HS-5 (cell line): ENCODE data around the gene KRTAP4-11.
"Not testable (repeated sequence)": the region's sequence is repeated elsewhere in the genome, so short reads cannot be mapped to it uniquely, and the experiment has no call there.

ENCODE experiments used
- DNase-seq: peaks from one replicate; pipeline ENCODE4 v3.0.0-alpha.2; 2012; ENCODE audit warnings: low read depth

The KRTAP4-11 gene

DNA sequence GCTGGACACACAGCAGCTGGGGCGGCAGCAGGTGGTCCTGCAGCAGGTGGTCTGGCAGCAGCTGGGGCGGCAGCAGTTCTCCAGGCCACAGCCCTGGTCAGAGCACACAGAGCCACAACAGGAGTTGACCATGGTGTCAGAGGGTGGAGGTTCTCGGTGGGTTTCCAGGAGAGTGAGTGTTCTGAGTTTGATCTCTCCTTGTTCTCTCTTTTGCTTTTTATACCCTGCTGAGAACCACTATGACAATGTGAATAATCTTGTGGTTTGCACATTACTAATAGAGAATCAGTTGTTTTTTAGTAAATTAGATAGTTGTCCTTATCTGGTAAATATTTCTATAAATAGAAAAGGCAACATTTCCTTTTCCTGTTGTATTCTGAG is 5.8 kb upstream of the KRTAP4-11 start, which contains the start of gene KRTAP4-12:
KRTAP4-12 (minus strand) TSS at position 192 of the 381 bp plus-strand sequence; CDS start at position 132, 60 bp downstream.
- not testable (repeated sequence) for DNase-seq

DNA sequence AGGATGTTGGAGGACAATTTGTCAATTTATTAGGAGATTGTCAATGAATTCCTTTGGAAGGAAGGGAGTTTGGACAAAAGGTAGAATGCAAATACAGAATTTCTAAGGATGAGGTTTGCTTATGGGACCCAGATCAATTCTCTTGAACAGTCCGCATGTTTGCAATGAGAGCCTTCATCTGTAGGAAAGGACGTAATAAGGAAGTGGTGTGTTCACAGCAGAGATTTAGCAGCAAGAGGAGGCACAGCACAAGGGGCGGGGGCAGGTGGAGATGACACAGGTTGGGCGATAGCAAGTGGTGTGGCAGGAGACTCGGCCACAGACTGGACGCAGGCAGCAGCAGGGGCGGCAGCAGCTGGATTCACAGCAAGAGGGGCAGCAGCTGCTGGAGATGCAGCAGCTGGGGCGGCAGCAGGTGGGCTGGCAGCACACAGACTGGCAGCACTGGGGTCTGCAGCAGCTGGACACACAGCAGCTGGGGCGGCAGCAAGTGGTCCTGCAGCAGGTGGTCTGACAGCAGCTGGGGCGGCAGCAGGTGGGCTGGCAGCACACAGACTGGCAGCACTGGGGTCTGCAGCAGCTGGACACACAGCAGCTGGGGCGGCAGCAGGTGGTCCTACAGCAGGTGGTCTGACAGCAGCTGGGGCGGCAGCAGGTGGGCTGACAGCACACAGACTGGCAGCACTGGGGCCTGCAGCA is 5.3 kb upstream of the KRTAP4-11 start:
- DNase-seq = not testable (repeated sequence)

DNA sequence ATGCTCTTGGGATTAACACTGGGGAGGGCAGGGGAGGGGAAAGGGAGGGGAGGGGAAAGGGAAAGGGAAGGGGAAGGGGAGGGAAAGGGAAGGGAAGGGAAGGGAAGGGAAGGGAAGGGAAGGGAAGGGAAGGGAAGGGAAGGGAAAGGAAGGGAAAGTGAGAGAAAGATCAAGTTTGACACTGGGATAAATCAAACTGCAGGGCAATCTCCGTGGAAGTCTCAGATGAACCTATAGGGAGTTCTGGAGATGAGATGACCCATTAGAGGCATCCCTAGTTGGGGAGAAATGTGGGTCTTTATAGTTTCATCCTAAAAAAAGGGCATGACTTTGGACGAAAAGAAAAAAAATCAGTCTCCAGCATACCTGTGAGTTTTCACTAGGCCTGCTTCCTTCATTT is 3.6 kb upstream of the KRTAP4-11 start:
- DNase-seq = no peak

GRCh38 chr17:41119696-41120690 is 1.8 kb upstream of the KRTAP4-11 start:
- not testable (repeated sequence) for DNase-seq

GRCh38 chr17:41118721-41119120 is 548 bp upstream of the KRTAP4-11 start:
- no peak for DNase-seq

DNA sequence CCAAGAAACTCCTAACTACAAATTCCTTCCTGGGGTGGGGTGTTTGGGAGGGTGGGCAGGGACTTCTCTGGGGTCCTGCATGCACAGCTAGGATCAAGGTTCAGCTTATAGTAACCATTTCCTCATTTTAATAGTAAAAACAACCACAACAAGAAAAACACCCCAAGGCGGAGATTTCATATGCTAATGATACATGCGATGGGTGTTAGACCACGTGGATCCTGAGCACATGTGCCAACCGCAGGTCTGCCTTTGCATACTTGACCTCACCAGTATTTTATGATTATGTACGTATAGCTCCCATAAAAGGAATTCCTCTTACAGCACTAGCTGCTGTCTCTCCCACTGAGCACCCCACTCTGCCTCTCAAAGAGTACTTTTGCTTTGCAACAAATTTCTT is 1.9 kb downstream of the KRTAP4-11 start:
- DNase-seq = no peak

DNA sequence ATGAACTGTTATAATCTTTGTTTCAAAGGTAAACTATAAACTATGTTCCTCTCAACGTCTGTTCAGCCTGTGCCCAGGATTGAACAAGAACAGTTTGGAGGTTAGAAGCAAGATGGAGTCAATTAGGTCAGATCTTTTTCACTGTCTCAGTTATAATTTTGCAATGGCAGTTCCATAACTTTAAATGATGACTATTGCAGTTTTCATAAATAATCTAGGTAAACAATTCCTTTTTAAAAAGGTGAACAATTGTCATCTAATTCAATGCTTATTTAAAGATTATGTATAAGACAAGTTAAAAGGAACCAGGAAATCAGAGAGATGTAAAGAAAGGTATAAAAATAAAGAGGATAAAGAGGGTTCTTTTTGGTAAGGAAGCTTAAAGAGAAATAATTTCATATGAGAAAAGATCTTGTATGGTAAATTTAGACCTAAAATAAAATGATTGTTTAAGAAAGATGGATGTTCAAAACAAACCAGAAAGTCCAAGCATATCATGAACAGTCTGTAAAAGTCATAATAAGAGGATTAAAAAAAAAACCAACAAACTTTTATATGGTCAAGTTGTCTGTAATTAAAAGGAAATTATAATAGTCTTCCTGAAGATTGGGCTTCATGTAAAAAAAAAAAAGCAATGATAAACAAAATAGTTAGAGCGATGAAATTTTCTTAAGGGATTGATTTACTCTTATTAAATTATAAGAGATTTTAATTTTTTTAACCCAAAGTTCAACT is 6.9 kb downstream of the KRTAP4-11 start:
- DNase-seq = no peak

DNA sequence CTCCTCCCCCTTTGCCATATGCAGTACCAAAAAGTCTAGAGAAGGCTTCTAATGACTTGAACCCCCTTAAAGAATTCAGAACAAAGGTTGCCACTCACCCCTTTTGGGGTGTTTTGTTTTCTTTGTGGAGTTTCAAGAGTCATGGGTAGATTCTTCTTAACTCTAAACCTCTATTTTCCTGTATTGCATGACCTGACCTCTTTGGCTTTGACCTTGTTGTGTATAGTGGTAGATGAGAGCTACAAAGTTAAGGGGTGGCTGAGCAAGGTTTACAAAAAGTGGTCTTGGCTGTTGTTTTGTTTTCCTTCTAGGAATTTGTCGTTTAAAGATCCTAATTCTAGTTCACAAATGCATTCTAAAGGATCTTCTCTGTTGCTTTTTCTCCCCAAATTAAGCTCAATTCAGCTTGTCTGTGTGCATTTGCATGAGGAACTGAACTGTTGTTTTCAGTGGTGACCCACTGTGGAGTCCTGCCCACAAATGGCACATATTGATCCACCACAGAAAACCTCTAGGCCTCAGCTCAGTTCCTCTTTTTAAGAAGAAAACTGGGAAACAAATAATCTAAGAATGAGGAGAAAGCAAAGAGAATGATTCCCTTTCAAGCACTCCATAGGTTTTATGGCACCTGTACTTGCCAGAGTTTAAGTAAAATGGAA is 9.3 kb downstream of the KRTAP4-11 start:
- DNase-seq = not testable (repeated sequence)

- no peak for DNase-seq
Measured at GRCh38 chr17:41107941-41108450, 10.2 kb downstream of the KRTAP4-11 start.

DNA sequence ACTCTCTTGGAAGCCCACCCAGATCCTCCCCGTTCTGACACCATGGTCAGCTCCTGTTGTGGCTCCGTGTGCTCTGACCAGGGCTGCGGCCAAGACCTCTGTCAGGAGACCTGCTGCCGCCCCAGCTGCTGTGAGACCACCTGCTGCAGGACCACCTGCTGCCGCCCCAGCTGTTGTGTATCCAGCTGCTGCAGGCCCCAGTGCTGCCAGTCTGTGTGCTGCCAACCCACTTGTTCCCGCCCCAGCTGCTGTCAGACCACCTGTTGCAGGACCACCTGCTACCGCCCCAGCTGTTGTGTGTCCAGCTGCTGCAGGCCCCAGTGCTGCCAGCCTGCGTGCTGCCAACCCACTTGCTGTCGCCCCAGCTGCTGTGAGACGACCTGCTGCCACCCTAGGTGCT is 12.8 kb downstream of the KRTAP4-11 start, which contains the start of gene KRTAP4-9:
KRTAP4-9 (plus strand) TSS at position 43 of the 400 bp plus-strand sequence; CDS start at position 43, 0 bp downstream.
- DNase-seq = not testable (repeated sequence)

GRCh38 chr17:41104386-41105038 is 13.7 kb downstream of the KRTAP4-11 start:
- DNase-seq = not testable (repeated sequence)

DNA sequence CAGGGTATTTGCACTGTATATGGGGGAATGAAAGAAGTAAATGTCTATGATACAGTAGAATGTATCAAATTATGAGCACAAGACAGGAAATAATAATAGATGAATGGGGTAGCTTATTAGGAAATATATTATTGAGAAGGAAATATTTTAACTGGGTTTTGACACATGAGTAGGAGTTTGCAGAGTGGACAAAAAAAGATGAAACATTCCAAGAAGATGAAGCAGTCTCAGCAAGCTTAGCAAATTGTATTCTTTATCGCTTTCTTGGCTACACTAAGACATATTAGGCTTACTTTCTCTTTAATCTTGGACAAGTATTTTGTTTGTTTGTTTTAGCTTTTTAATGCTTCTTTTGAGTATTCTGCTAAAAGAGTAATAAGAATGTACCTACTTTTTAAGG is 14.3 kb downstream of the KRTAP4-11 start:
- DNase-seq = no peak

DNA sequence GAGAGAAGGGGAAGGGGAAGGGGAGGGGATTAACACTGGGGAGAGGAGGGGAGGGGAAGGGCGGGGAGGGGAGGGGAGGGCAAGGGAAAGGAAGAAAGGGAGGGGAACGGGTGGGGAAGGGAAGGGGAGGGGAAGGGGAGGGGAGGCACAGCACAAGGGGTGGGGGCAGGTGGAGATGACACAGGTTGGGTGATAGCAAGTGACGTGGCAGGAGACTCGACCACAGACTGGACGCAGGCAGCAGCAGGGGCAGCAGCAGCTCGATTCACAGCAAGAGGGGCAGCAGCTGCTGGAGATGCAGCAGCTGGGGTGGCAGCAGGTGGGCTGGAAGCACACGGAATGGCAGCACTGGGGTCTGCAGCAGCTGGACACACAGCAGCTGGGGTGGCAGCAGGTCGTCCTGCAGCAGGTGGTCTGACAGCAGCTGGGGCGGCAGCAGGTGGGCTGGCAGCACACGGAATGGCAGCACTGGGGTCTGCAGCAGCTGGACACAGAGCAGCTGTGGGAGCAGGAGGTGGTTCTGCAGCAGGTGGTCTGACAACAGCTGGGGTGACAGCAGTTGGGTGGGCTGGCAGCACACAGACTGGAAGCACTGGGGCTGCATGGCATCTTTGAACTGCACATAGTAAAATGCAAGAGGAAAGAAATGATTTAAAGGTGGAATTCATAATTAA is 16.4 kb downstream of the KRTAP4-11 start, which contains the start of gene KRTAP4-16:
KRTAP4-16 (minus strand) TSS at position 624 of the 674 bp plus-strand sequence; CDS start at position 624, 0 bp downstream.
- DNase-seq = no peak

- peak; percentile 79 for DNase-seq
Measured at GRCh38 chr17:41099682-41100480, 18.3 kb downstream of the KRTAP4-11 start.

DNA sequence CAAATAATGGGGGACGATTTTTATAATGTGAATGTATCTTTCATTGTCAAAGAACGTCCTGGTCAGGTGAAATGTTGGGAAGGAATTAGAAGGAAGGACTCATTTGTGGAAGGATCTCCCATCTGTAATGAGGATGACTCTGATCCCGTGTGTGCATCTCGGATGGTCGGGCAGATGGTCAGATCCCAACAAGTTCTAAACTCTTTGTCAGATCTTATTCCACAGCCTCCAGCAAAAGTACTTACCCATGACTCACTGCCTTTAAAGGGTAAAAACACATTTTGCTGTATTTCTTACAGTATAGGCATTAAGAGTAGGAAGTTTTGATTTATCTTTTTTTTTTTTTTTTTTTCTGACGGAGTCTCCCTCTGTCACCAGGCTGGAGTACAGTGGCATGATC is 19.7 kb downstream of the KRTAP4-11 start:
- no peak for DNase-seq

DNA sequence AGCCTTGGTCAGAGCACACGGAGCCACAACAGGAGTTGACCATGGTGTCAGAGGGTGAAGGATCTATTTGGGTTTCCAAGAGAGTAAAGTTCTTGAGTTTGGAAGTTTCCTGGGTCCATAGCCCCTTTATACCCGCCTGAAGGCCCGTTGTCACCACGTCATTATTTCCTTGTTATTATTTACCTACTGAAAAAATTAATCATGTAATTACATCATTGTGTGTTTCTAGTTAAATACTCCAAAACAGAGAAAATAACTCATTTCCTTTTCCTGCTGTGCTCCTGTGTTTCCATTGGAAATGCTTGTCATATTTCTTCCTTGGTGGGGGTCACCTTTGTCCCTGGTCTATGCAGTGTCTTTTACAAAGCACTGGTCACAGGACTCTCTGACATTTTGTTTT is 20.1 kb downstream of the KRTAP4-11 start, which contains the start of gene KRTAP4-8:
KRTAP4-8 (minus strand) TSS at position 101 of the 400 bp plus-strand sequence; CDS start at position 43, 58 bp downstream.
- DNase-seq = no peak

DNA sequence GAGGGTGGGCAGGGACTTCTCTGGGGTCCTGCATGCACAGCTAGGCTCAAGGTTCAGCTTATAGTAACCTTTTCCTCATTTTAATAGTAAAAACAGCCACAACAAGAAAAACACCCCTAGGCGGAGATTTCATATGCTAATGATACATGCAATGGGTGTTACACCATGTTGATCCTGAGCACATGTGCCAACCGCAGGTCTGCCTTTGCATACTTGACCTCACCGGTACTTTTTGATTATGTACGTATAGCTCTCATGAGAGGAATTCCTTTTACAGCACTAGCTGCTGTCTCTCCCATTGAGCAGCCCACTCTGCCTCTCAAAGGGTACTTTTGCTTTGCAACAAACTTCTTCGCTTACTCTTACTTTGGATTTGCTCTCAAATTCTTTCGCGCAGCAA is 22.1 kb downstream of the KRTAP4-11 start:
- no peak for DNase-seq

DNA sequence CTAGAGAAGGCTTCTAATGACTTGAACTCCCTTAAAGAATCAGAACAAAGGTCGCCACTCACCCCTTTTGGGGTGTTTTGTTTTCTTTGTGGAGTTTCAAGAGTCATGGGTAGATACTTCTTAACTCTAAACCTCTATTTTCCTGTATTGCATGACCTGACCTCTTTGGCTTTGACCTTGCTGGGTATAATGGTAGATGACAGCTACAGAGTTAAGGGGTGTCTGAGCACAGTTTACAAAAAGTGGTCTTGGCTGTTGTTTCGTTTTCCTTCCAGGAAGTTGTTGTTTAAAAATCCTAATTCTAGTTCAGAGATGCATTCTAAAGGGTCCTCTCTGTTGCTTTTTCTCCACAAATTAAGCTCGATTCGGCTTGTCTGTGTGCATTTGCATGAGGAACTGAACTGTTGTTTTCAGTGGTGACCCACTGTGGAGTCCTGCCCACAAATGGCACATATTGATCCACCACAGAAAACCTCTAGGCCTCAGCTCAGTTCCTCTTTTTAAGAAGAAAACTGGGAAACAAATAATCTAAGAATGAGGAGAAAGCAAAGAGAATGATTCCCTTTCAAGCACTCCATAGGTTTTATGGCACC is 29.3 kb downstream of the KRTAP4-11 start:
- DNase-seq = not testable (repeated sequence)
